OCI-LY7 (cell line): ENCODE measurements around the gene DEFB125.

Experiments
- CTCF ChIP-seq: fragments of 200-600 bp; sonication (generic); conservative IDR thresholded peaks from 2 replicates; pipeline ENCODE4 v1.5.1; 2014; ENCODE audit warnings: mild to moderate bottlenecking, antibody characterized with exemption, low read length, moderate library complexity, mixed read lengths
- EZH2phosphoT487 ChIP-seq: fragments of 200-600 bp; sonication (generic); IDR thresholded peaks from 2 replicates; pipeline ENCODE4 v1.6.1; 2018; ENCODE audit warnings: low read depth, borderline replicate concordance, mild to moderate bottlenecking, mixed run types, antibody characterized with exemption, low read length, moderate library complexity, mixed read lengths

- no peak for TF ChIP-seq CTCF
- no peak for TF ChIP-seq EZH2phosphoT487
These were observed at the start of gene DEFB125 for GRCh38 chr20:87401-87800.
